SU-DHL-6 (cell line): ENCODE data around the gene HBE1.

Source experiments
- H2AFZ ChIP-seq: fragments of 200-600 bp; sonication (generic); 2 replicates; pipeline ENCODE4 v1.6.1; 2014; ENCODE audit warnings: low read depth, mild to moderate bottlenecking, moderate library complexity, mixed read lengths, antibody characterized with exemption, low read length; ENCODE audit not compliant: severe bottlenecking
- H3F3A ChIP-seq: fragments of 200-600 bp; shearing (Covaris generic); 2 replicates; pipeline ENCODE4 v1.6.0; 2016; ENCODE audit warnings: antibody characterized with exemption, mild to moderate bottlenecking; ENCODE audit not compliant: insufficient read depth
- H3K27ac ChIP-seq: fragments of 200-600 bp; sonication (generic); 2 replicates; pipeline ENCODE4 v1.5.1; 2016; ENCODE audit warnings: low read depth, mild to moderate bottlenecking, low read length, moderate library complexity, mixed read lengths
- H3K27me3 ChIP-seq: fragments of 200-600 bp; sonication (generic), shearing (Covaris generic); 2 replicates; pipeline ENCODE4 v1.6.0; 2014; ENCODE audit warnings: mild to moderate bottlenecking, low read length
- H3K36me3 ChIP-seq: fragments of 200-600 bp; sonication (generic); 2 replicates; pipeline ENCODE4 v1.6.1; 2014; ENCODE audit warnings: mild to moderate bottlenecking, low read length, mixed read lengths
- H3K4me2 ChIP-seq: fragments of 300-600, 200-600 bp; shearing (Covaris generic), sonication (generic); 2 replicates; pipeline ENCODE4 v1.6.0; 2014; ENCODE audit warnings: low read length, low read depth, mild to moderate bottlenecking; ENCODE audit not compliant: poor library complexity, severe bottlenecking
- H3K4me3 ChIP-seq: fragments of 200-600 bp; sonication (generic); 2 replicates; pipeline ENCODE4 v1.5.1; 2014; ENCODE audit warnings: antibody characterized with exemption, low read length, mild to moderate bottlenecking, mixed read lengths; ENCODE audit not compliant: insufficient read depth, poor library complexity, severe bottlenecking
- H3K79me2 ChIP-seq: fragments of 200-600 bp; sonication (generic); 2 replicates; pipeline ENCODE4 v1.6.1; 2014; ENCODE audit warnings: mild to moderate bottlenecking, low read length, moderate library complexity; ENCODE audit not compliant: insufficient read depth
- H3K9ac ChIP-seq: fragments of 200-600 bp; sonication (generic); 2 replicates; pipeline ENCODE4 v1.7.0; 2014; ENCODE audit warnings: mild to moderate bottlenecking, low read length
- H3K9me2 ChIP-seq: fragments of 200-600 bp; sonication (generic); replicated peaks from 2 replicates; pipeline ENCODE4 v1.6.1; 2014; ENCODE audit warnings: low read length; ENCODE audit not compliant: insufficient read depth
- H3K9me3 ChIP-seq: fragments of 200-600 bp; sonication (generic); 2 replicates; pipeline ENCODE4 v1.6.1; 2014; ENCODE audit warnings: low read length, mixed read lengths; ENCODE audit not compliant: insufficient read depth
- H4K20me1 ChIP-seq: fragments of 200-600 bp; sonication (generic); 2 replicates; pipeline ENCODE4 v1.6.1; 2014; ENCODE audit warnings: low read depth, mild to moderate bottlenecking, antibody characterized with exemption, low read length, moderate library complexity, mixed read lengths
- EZH2phosphoT487 ChIP-seq: fragments of 200-600 bp; sonication (generic), shearing (Covaris generic); conservative IDR thresholded peaks from 2 replicates; pipeline ENCODE4 v1.6.1; 2018; ENCODE audit warnings: mild to moderate bottlenecking, antibody characterized with exemption, low read length, moderate library complexity, mixed read lengths
- TF ChIP-seq, protein P1 (sequence below): fragments of 200-600 bp; sonication (generic); IDR thresholded peaks from one replicate; pipeline ENCODE4 v1.5.1; 2017; ENCODE audit warnings: antibody characterized with exemption, mild to moderate bottlenecking, low read length, moderate library complexity; ENCODE audit not compliant: insufficient read depth, poor library complexity, severe bottlenecking

The HBE1 gene

DNA sequence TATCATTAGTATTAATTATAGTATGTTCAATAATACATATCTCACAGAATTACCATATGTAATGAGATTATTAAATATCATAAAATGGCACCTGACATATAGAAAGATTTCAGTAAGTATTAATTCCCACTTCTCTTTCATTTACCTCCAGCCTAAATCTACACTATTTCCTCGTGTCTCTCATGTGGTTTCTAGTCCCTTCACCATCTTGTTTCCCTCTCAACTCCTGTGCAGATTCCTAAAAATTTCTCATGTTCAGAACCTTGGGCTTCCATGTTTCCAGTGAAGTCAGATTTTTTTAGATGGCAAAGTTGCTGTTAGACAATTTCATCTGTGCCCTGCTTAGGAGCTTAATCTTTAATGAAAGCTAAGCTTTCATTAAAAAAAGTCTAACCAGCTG, 14.1 kb upstream of the HBE1 start:
- Histone ChIP-seq H2AFZ (no peak overlapping the region), H3K9ac (no peak overlapping the region), H3K79me2 (no peaks in the 10 kb centered on the region), H3K4me3 (no peak overlapping the region), H3K4me2 (no peak overlapping the region), H3K9me2 (no peaks in the 10 kb centered on the region; the same call in 1 of the 2 replicates), H3F3A (no peaks in the 10 kb centered on the region), H4K20me1 (no peaks in the 10 kb centered on the region), H3K27ac (no peak overlapping the region), H3K9me3 (no peaks in the 10 kb centered on the region), H3K36me3 (no peaks in the 10 kb centered on the region), H3K27me3 (no peaks in the 10 kb centered on the region)
- no peak for TF ChIP-seq EZH2phosphoT487
- TF ChIP-seq, protein P1, sequence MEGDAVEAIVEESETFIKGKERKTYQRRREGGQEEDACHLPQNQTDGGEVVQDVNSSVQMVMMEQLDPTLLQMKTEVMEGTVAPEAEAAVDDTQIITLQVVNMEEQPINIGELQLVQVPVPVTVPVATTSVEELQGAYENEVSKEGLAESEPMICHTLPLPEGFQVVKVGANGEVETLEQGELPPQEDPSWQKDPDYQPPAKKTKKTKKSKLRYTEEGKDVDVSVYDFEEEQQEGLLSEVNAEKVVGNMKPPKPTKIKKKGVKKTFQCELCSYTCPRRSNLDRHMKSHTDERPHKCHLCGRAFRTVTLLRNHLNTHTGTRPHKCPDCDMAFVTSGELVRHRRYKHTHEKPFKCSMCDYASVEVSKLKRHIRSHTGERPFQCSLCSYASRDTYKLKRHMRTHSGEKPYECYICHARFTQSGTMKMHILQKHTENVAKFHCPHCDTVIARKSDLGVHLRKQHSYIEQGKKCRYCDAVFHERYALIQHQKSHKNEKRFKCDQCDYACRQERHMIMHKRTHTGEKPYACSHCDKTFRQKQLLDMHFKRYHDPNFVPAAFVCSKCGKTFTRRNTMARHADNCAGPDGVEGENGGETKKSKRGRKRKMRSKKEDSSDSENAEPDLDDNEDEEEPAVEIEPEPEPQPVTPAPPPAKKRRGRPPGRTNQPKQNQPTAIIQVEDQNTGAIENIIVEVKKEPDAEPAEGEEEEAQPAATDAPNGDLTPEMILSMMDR: no peak

DNA sequence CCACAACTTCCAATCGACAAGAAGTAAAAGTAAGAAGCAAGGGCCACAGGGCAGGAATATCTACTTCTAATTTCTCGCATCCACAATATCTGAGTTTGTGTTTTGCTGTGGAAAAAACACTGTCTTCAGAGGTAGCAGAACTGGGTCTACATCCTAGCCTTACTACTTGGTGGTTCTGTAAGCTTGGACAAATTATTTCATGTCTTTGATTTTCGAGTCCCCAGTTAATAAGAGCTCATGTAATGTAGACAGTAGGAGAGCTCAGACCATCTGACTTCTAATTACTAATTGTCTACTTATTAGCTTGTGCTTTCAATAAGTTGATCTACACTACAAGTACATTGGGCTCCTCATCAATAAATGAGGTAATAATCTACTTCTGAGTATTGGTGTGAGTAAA, 13.3 kb upstream of the HBE1 start:
- Histone ChIP-seq H3K4me2 (no peak overlapping the region), H3K79me2 (no peaks in the 10 kb centered on the region), H3K36me3 (no peaks in the 10 kb centered on the region), H3K9me3 (no peaks in the 10 kb centered on the region), H3K9me2 (no peaks in the 10 kb centered on the region; the same call in 1 of the 2 replicates), H4K20me1 (no peaks in the 10 kb centered on the region), H3K27ac (no peak overlapping the region), H3K27me3 (no peaks in the 10 kb centered on the region), H3K4me3 (no peak overlapping the region), H2AFZ (no peak overlapping the region), H3K9ac (no peak overlapping the region), H3F3A (no peaks in the 10 kb centered on the region)
- TF ChIP-seq EZH2phosphoT487: no peak
- TF ChIP-seq, protein P1: no peak

DNA sequence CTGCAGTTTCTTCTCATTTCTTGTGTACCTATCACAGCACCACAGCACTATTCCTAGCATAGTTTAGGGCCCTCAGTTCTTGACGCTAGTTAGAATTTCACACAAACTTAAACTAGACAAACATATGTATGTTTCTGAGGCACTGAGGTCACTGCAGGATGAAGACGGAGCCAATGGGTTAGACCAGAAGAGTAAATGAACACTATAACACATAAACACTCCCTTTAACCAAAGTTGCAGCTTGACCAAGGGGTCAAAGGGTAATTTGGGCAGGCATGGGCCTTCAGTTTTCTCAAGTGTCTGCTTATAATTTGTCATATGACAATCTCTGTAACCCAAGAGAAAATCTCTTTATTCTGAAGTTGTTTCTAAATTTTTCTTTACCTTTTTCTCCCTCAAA, 12.9 kb upstream of the HBE1 start:
- H3K4me3 ChIP-seq: no peak overlapping the region
- H3K79me2 ChIP-seq: no peaks in the 10 kb centered on the region
- no peak overlapping the region for H3K9ac ChIP-seq

More for the DNA sequence above, 12.9 kb upstream of the HBE1 start:
- TF ChIP-seq, protein P1: no peak
- no peak for TF ChIP-seq EZH2phosphoT487
- Histone ChIP-seq H2AFZ (no peak overlapping the region), H3K9me2 (no peaks in the 10 kb centered on the region; the same call in 1 of the 2 replicates), H3K27me3 (no peaks in the 10 kb centered on the region), H3K9me3 (no peaks in the 10 kb centered on the region), H3K27ac (no peak overlapping the region), H3K4me2 (no peak overlapping the region), H3K36me3 (no peaks in the 10 kb centered on the region), H3F3A (no peaks in the 10 kb centered on the region), H4K20me1 (no peaks in the 10 kb centered on the region)
